GM18520 (cell line): ENCODE data around the gene FSTL1.
A peak's percentile ranks its signal among the peaks of the same experiment; 100 is the strongest.
"Not testable (repeated sequence)": the region's sequence is repeated elsewhere in the genome, so short reads cannot be mapped to it uniquely, and the experiment has no call there.

ENCODE experiments used
- ATAC-seq: cut with Tn5 transposase; IDR thresholded peaks from one replicate; pipeline ENCODE4 v1.9.1; 2021; ENCODE audit not compliant: unreplicated experiment

FSTL1 gene

DNA sequence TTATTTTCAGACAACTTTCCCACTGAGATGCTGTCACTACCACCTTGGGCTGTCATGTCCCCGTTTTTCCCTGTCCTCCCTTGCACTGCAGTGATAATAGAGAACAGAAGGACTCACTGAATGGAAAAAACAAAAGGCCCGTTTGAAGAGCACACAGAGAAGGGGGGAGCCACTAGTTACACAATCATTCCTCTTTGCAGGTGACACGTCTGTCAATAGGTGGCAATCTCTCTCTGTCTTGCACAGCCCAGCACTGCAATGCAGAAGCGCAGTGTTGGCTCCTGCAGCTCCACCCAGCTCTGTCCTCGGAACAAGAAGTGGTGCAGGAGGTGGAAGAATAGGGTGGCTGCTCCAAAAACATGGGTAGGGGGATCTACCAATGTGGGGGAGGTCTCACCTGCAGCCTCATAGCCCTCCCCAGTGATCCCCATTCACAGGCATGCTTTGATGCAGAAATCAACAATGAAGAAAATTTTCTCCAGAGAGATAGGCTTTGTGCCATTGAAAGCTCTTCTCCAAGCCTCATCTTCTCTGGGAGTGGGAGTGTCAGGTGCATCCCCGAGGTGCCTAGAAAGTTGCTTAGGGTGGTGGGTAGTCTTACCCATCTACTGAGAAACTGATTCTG is 31.8 kb downstream of the FSTL1 start:
- ATAC-seq: peak; percentile 41

DNA sequence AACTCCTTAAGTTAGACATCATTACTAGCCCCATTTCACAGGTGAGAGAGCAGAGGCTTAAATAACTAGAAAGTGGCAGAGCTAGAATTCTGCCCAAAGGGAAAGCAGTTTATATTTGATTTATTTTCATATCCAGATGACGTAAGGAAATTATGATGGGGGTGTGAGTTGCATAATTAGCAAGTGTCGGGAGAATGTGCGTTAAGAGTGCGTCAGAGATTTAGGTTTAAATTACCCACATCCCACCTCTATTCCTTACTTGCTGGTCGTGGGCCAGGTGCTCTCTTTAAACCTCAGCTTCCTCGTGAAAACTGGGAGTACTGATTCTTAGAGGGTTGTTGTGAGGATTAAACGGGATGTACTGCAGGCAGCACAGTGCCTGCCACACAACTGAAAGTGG is 32.3 kb downstream of the FSTL1 start:
- ATAC-seq: no peak

DNA sequence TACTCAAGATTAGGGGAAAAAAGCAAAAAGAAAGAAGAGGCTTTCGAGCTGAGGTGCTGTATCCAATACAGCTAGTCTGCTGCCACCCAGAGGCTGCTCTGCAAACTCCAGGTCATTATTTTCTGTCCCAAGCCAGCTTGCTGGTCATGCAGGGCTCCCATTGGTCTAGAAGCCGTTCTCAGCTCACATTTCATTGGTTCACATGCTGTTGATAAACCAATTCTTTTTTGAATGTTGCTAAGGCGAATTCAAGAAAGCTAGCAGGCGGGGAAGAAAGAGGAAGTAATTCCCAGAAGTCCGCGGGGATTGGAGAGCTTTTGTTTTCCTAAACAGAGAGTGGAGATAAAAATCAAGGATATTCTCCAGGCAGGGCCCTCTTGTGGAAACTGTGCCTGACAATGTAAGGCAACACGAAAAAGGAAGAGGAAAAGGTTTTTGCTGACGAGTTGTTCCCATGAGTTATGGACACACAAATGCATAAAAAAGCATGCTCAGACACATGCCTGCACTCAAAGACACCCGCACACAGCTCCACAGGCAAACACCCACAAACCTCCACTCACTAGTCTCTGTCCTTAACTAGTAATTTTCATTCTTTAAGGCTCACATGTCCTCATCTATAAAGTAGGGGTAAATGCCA is 33.4 kb downstream of the FSTL1 start:
- ATAC-seq: peak; percentile 99

DNA sequence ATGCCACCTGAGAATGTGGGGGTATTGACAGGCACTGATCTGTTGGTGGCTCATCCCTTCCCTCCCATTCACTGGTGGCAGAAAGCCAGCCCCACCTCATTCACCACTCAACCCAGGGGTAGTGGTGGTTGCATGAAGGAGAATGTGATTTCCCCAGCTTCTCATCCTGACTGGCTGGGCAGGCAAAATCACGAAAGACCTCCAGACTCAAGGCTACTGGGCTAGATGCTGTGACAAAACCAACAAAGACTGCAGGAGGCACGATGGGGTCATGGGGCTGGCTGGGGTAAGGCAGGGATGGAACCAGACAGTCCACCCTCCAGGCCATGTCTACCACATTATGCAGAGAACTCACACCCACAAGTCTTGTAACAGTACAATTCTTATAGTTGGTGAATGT is 33.9 kb downstream of the FSTL1 start:
- no peak for ATAC-seq

DNA sequence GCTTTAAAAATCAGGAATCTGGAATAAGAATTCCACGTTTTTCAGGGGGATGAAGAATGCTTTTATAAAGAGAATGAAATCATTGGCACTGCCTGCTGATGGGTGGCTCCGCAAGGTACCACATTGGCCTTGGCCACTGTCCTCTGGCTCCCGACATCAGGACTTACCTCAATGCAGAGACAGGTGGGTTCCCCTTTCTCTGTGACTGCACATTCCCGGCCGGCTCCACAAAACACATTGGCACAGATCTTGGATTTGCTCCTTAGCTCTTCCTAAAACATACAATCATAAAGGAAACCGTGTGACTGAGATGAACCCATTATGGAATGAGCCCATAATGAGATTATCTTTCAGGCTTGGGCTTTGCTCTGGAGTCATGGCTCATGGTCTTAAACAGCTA is 35.0 kb downstream of the FSTL1 start:
- no peak for ATAC-seq

DNA sequence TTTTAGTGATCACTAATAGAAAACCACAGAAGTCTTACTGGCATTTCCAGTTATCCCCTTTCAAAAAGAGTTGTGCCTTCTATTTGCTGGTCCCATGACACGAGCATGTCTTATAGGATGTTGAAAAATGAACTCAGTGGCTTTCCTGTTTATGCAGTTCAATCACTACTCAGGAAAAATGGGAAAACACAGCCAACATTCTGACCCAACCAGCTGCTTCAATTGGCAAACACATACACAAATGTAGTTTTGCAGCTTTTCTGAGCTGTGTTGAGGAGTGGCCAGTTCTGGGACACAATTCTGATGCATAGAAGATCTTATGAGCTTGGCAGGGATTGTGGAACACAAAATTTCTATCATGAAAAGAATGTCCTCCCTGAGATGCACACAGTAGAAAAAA is 40.3 kb downstream of the FSTL1 start:
- ATAC-seq: no peak

DNA sequence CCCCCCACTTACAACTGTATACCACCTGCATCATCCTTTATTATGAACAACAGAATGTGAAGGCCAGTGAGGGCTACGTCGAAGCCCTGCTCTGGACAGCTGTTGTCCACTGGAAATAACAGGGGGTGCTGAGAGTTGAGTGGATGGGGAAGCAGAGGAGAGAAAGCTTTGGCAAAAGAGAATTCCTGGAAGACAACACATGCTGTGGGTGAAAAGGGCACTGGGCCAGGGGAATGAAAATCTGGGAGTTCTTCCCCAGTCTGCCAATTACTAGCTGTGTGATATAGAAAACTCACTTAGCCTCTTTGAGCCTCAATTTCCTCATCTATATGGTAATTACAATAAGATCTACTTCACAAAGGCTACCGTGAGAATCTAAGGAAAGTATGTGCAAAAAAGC is 40.7 kb downstream of the FSTL1 start:
- ATAC-seq: no peak

DNA sequence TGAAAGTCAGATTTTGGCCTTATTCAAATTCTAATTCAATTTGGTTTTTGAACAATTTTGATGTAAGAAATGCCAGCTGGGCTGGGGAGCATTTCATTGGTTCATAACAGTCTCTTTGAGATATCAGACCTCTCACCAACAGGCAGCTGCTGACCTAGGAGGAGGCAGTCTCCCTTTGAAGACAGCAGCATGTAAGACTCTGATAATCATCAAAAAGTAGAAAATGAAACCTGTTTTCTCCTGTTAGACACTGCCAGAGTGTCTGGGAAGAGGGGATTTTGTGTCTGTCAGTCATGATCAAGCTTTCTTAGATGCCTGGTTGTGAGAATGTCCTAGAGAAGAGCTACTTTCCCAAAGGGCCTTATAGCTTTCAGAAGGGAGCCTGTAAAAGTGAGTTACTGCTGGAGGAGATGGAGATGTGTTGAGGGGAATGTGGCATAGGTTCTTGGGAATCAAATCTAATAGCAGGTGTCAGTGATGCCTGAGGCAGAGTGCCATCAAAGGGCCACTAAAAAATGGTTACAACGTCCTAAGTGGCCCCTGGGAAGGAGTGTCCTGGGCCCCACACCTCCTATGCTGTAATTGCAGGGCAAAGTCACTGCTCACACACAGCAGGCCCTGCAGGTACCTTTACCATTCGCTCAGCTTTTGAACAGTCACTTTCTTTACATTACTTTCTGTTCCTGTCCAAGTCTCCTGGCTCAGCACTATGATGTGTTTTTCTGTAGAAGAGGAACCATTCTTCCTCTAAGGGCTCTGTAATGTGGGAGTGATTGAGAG is 43.1 kb downstream of the FSTL1 start:
- ATAC-seq: no peak

DNA sequence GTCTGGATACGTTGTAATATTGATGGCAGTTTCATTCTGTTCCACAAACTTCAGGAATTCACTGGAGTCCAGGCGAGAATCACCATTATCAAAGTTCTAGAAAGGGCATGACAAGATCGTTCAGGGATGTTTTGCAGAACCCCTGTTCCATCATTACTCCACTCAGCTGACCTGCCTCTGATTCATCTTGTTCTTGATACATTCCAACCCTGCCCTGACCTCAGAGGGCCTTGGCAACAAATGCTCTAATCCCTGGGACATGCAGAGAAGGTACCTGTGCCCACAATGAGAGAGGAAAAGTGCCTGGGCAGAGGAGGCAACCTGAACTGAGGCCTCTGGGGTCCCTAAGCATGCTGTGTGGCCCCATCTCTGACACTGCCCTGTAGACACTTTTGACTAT is 45.9 kb downstream of the FSTL1 start:
- ATAC-seq: no peak

DNA sequence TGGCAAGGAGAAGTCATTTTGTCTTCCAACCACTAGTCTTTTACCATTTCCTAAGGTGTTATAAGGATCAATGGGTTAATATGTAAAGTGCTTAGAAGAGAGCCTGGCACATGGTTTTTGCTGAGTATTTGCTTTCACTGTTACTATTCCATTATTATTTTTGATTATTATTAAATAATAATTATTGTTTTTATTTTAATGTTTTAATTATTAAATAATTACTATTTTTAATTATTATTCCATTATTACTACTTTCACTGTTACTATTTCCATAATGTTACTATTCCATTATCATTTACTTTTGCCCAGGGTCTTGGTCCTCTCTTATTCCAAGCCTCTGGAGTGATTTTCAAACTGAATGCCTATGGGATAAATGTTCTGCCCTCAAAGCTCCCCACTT is 48.5 kb downstream of the FSTL1 start:
- ATAC-seq: no peak

DNA sequence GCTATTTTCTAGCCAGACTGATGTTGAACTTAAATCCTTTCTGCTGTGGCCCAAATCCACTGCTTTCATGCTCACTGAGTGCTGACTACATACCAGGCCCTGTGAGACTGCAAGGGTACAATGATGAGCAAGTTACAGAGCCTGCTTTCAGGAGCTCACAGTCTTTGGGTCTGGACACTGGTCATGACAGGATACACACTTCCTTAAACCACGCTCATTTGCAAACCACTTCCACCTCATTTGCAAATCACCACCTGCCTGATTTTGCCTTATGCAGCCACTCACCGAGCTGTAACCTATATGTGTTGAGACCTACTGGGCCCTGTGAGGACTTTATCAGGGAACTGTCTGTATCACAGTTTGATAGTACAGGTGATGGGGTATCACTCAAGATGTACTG is 51.4 kb downstream of the FSTL1 start:
- peak; percentile 70 for ATAC-seq

DNA sequence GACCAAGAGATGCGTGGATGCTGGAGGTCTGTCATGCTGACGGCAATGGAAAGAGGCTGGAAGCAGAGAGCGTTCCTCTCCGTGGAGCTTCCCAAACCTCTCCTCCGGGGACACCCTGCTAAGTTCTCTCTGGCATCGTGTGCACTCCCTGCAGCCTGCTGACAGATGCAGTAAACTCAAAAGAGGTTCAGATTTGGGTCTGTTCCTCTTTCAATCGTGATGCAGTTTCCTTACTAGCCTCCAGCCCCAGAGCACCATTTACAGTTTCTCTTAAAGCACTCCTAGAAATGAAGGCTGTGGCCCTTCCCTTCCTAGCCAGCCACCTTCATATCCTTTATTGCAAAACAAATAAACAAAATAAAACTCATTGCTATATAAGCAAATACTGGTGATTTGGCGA is 54.3 kb downstream of the FSTL1 start:
- ATAC-seq: no peak

DNA sequence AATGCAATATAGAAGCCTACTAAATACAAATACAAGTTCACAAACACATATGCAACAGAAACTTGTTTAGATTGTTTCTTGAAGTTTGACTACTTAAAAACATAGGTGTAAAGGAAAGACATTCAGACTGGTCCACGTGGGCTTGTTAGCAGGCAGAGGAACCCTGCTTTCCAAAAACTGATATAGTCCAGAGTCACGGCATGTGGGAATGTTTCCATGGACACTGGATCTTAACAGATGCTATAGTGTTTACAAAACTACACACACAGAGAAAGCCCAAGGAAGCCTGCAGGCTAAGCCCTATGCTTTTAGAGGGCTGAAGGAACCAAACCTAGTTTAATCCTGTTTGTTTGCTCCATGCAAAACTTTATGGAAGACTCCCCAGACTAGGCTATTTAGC is 56.4 kb downstream of the FSTL1 start:
- ATAC-seq: no peak

DNA sequence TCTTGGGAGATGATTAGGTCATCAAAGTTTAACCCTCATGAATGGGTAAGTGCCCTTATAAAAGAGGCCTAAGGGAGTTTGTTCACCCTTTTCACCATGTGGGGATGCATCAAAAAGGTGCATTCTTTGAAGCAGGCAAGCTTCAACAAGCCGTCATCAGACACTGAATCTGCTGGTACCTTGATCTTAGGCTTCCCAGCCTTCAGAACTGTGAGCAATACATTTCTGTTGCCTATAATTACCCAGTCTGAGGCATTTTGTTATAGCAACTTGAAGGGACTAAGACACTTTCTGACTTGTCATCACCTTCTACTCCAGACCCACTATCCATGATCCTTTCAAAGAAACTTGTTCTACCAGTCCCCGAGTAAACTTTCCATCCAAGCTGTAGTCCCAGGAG is 57.0 kb downstream of the FSTL1 start:
- no peak for ATAC-seq

DNA sequence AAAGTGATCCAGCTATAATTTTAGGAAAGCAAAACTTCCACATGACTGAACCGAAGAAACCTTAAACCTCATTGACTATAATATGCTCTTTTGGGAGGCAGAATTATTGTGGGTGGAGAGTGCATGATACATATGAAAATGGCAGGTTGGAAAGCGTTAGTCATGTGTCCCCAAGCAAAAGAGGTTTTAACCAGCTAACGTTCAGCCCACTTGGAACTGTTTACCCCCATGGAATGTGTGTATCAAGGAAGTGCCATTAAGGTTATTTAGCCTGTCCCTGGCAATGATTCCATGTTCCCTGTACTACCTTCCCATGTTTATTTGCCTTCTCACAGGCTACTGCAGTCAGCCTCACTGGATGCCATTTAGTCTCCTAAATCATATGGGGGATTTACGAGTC is 57.5 kb downstream of the FSTL1 start:
- ATAC-seq: no peak

DNA sequence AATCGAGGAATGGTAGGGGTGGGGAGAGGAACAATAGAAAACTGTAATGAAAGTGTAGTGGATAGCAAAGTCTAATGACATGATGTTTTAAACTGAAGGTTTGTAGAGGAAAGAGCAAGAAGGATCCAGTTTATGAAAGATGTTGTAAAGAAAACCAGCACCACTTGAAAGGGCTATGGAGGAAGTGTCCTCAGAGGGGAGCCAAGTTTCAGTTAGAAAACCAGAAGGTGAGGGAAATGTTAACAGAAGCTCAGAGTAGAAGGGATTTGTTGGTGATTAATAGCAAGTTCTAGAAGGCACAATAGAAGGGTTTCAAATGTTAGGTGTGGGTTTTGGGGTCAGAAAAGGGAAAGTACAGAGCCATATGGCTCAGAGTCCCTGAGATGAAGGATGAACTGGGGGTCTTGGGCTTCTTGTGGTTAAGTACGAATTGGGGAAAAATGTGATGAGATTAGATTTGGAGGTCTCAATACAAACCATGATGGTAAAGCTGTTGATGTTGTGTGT is 67.8 kb downstream of the FSTL1 start:
- no peak for ATAC-seq

DNA sequence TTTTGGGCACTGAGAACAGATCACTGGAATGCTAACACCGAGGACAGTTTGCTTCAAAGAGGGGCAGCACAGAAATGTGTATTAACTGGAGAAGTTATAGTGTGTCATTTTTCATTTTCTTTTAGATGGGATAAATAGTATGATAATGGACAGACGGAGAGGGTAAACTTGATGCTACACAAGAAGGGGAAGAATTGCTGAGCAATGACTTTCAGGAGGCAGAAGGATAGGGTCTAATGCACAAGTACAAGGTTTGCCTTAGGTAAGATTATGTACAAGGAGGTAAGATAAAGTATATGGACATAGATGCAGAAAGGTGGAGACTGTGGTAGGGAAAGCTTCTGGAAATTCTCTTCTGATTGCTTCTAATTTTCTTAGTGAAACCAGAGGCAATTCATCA is 69.3 kb downstream of the FSTL1 start:
- no peak for ATAC-seq

DNA sequence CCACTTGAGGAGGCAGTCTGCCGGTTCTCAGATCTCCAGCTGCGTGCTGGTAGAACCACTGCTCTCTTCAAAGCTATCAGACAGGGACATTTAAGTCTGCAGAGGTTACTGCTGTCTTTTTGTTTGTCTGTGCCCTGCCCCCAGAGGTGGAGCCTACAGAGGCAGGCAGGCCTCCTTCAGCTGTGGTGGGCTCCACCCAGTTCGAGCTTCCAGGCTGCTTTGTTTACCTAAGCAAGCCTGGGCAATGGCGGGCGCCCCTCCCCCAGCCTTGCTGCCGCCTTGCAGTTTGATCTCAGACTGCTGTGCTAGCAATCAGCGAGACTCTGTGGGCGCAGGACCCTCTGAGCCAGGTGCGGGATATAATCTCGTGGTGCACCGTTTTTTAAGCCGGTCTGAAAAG is 72.8 kb downstream of the FSTL1 start:
- ATAC-seq: not testable (repeated sequence)

DNA sequence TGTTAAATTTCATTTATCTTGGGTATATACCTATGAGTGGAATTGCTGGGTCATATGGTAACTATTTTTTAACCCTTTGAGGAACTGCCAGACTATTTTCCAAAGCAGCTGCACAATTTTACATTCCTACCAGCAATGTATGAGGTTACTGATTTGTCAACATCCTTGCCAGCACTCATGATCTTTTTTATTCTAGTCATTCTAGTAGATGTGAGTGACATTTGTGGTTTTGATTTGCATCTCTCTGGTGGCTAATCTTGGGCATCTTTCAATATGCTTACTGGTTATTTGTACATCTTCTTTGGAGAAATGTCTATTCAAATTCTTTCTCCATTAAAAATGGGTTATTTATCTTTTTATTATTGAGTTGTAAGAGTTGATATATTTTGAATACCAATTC is 80.3 kb downstream of the FSTL1 start:
- peak; percentile 72 for ATAC-seq

DNA sequence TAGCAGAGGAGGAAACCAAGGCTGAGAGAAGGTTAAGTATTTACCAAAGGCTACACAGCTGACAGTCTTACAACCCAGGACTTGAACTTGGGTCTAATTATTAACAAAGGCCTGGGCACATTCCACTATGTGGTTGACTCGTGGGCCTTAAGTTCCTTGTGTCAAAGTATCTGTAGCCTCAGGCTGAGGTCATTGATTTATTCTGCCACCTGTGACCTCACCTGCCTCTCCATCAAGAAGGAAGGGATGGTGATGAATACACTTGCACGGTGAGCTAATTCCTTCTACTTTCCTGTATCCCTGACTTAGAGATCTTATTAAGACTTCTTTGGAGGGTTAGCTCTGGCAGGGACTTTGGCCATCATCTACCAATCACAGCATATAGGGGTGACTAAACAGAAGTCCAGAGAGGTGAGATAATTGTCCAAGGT is 81.7 kb downstream of the FSTL1 start:
- ATAC-seq: peak; percentile 54

DNA sequence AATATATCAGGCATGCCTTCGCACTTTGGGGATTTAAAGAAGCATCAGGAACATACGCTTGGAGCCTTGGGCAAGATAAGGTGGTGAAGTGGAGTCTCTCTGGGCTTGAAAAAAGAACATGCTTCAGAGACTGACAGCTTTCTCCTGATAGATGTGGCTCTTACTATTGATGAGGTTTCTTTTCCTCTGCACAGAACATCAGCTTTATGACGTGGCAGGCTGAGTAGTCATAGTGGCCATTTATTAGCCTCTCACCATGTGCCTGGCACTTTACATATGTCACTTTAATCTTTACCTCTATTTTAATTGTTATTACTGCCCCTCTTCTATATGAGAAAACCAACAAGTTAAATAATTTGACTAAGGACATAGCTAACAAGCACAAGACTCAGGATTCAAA is 82.6 kb downstream of the FSTL1 start:
- peak; percentile 54 for ATAC-seq

DNA sequence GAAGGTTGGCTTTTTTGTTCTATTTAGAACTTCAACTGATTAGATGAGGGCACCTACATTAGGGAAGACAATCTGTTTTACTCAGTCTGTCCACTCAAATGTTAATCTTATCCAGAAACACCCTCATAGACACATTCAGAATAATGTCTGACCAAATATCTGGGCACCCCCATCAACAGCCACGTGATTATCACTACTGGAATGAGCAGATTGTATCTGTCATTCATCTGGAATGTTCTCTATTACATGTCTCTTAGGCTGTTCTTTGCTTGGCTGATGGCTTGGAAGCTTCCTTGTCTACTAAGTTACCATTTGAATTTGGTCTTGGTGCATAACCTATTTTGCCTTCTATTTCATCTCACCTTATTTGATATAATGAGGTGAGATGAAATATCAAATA is 86.0 kb downstream of the FSTL1 start:
- ATAC-seq: no peak
